DMS 273 (cell line): ENCODE data around the gene PTTG1IP.

Experiments used
- DNase-seq: peaks from one replicate; lab custom pipeline; 2025; ENCODE audit not compliant: unreplicated experiment; lab: John Stamatoyannopoulos, UW

Gene PTTG1IP

DNA sequence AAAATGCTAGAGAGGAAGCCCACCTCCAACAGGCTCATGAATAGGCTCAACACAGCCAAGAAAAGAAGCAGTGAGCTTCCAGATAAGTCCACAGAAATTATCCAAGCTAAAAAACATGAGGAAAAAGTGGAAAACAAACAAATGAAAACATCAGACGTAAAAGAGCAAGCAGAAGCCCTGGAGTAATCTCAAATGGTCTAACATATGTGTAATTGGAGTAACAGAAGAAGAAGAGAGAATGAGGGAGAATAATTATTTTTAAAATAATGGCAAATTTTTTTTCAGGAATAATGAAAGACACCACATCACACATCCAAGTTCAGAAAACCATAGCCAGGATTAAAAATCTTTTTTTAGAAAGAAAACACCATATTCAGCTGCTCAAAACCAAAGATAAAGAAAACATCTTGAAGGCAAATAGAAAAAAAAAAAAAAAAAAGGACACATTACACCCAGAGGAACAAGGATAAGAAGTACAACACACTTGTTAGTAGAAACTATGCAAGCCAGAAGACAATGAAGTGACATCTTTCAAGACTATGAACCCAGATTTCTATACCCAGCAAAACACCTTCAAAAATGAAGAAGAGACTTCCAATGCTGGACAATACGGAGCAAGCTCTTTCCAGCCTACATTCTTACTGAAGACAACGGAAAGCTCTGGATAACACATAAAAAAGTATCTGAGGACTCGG lies 45.0 kb downstream of the PTTG1IP start:
- no peak for DNase-seq

DNA sequence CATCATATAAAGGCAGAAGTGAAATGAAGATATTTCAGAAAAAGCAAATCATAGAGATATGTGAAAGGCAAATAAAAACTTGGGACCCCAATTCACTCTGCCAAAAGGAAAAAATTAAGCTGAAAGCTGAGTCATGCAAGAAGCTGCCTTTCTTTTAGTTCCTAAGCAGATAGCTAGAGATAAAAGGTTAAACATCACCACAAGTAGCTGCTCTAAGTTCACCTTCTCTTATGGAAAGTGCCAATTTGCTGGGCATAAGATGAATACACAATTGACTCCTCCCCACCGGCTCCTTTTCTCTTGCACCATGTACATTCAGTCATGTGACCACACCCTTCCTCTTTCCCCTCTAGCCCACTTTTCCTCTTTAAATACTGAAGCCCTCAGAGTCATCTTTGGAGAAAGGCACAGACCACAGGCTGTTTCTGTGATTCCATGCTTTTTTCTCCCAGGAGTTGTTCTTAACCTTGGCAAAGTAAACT lies 50.3 kb downstream of the PTTG1IP start:
- no peak for DNase-seq

GRCh38 chr21:44822484-44823178 lies 50.9 kb downstream of the PTTG1IP start:
- DNase-seq: no peak

DNA sequence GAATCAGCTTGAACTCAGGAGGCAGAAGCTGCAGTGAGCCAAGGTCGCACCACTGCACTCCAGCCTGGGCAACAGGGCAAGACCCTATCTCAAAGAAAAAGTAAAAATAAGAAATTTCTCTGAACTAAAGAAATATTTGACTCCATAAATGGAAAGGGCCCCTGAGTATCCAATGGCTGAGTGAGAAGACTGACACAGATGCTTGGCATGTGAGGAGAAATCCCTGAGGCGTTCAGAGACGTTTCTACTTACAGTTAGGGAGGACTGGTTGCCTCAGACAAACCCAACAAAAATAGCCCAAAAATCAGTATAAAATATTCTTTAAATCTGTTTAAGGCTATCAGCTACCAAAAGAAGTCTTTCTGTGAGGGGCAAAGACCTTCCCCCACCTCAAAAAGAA lies 52.6 kb downstream of the PTTG1IP start:
- no peak for DNase-seq

- DNase-seq: no peak
Measured at GRCh38 chr21:44819283-44820243, 53.9 kb downstream of the PTTG1IP start.

- DNase-seq: no peak
Measured at GRCh38 chr21:44818640-44819011, 54.9 kb downstream of the PTTG1IP start.

- peak; percentile 94 for DNase-seq
Measured at GRCh38 chr21:44817914-44818639, 55.4 kb downstream of the PTTG1IP start, which contains the start of gene SUMO3. SUMO3 (minus strand) TSS chr21:44818062; CDS start chr21:44817968, 94 bp downstream.

GRCh38 chr21:44817506-44817880 lies 56.0 kb downstream of the PTTG1IP start:
- DNase-seq: peak; percentile 94

GRCh38 chr21:44816761-44817505 lies 56.6 kb downstream of the PTTG1IP start:
- no peak for DNase-seq

DNA sequence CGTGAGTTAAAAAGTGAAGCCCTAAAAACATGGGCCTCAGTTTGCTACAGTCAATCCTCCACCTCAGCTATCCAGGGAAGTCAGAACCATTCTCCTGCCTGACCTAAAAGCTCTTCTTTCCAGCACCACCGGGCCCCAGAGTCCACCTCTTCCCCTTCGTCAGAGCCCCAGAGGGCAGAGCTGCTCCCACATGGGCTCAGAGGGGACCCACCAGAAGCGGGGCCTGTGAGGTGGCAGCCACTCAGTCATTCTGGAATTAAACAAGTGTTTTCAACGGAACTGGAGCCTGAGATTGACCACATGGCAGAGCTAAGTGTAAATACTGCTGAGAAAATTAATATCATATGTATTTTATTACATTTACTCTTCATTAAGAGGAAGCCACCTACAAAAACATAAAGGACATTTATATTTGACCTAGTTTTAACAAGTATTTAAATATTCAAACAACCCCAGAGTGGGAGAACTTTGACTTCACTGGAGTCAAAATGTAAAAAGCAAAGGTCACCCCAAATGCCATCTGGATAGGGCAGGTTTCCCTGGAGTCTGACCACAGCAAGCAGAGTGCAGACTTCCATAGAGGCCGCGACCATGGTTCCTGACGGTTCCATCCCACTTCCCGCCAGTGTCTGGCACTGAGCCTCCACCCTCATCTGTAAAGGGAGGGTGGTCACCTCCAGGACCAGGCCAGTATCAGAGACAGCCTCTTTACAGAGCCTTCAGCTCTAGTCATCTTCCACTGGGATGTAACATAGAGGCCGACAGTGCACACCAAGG lies 57.5 kb downstream of the PTTG1IP start:
- DNase-seq: peak; percentile 21

GRCh38 chr21:44815225-44815624 lies 58.3 kb downstream of the PTTG1IP start:
- DNase-seq: no peak

- DNase-seq: no peak
Measured at GRCh38 chr21:44814498-44815023, 58.9 kb downstream of the PTTG1IP start.

GRCh38 chr21:44813727-44814126 lies 59.8 kb downstream of the PTTG1IP start:
- no peak for DNase-seq

- no peak for DNase-seq
Measured at GRCh38 chr21:44813149-44813548, 60.3 kb downstream of the PTTG1IP start.

DNA sequence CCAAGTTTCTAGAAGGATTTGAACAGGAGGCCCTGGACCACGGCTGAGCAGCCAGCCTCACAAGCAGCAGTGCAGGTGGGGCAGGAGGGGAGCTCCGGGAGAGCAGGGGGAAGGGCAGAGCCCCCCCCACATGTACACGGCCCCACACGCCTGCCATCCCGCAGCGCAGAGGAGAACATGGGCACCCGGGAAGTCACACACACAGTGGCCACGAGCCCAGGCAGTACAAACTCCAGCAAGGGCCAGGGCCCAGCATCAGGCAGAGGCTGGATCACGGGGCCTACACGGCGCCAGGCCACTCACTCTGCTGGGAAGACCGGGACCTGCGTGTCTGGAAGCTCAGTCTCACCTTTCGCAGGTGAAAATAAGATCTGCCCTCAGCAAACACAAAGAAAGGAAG lies 60.9 kb downstream of the PTTG1IP start:
- no peak for DNase-seq

DNA sequence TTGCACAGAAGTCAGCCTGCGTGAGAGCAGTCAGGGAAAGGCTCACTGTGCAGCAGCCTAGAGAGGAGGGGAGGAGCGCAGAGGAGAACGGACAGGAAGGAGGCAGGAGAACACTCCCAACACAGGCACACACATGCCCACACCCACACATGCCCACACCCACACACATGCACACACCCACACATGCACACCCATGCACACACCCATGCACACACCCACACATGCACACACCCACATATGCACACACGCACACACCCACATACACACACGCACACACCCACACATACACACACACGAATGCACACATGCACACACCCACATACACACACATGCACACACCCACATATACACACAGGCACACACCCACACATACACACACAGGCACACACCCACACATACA lies 62.7 kb downstream of the PTTG1IP start:
- no peak for DNase-seq

DNA sequence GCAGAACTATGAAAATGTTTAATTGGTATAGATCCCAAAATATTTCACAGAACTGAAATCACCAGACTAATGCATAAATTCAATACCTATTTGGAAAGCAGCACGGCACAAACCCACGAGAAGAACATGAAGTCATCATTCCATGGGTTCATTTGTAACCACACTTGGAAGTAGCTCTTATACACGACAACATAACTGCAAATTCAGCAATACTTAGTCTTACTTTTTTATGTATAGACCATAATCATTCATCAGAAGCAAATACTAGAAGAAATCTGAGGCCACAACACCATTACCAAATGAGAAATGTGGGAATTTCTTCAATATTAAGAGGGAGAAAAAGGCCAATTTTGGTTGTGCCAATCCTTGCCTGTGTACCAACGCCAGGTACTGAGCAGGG lies 67.6 kb downstream of the PTTG1IP start:
- DNase-seq: no peak

GRCh38 chr21:44805226-44805625 lies 68.3 kb downstream of the PTTG1IP start:
- peak; percentile 34 for DNase-seq

DNA sequence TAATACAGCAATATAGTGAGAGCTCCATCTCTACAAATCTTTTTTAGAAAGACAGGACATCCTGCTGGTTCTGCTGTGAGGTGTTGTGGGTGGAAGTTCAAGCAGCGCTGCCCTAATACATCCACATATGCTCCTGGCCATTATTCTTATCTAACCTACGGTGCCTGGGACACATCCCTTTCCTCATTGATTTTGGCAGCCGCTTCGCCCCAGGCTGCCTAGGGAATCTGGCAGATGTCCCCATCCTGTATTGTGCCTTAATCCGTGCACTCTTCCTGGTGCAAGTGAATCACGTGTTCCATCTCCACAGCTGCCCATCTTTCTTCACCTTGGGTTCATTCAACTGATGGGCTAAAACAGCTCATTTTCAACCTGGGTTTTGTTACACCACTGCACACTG lies 68.7 kb downstream of the PTTG1IP start:
- DNase-seq: peak; percentile 64
